Activated CD8-positive, alpha-beta memory T cell treated with anti-CD3 and anti-CD28 coated beads, Interleukin-2, amount 50 U/mL, for 48 hours (primary cell): Measurements from ENCODE around the gene XKR3.
"Not testable (repeated sequence)": the region's sequence is repeated elsewhere in the genome, so short reads cannot be mapped to it uniquely, and the experiment has no call there.

Experiments
- DNase-seq: peaks from one replicate; pipeline ENCODE4 v3.0.0-alpha.2; 2020

Gene XKR3

GRCh38 chr22:16734271-16734670 lies 90.9 kb downstream of the XKR3 start:
- DNase-seq, result not testable (repeated sequence)
